Measurements from ENCODE around the gene NFILZ.

NFILZ gene, protein sequence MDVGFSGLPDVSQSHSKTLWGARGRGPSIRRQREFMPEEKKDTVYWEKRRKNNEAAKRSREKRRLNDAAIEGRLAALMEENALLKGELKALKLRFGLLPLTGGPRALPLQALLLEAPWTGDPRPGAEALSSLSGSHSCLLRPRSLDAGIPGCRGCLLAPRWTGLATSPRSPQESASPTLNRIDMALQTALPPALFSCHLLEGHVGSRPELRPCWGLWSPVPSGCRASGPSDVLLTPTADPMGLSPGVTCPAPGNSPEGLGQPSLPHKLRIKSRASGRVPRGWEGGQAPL

DNA sequence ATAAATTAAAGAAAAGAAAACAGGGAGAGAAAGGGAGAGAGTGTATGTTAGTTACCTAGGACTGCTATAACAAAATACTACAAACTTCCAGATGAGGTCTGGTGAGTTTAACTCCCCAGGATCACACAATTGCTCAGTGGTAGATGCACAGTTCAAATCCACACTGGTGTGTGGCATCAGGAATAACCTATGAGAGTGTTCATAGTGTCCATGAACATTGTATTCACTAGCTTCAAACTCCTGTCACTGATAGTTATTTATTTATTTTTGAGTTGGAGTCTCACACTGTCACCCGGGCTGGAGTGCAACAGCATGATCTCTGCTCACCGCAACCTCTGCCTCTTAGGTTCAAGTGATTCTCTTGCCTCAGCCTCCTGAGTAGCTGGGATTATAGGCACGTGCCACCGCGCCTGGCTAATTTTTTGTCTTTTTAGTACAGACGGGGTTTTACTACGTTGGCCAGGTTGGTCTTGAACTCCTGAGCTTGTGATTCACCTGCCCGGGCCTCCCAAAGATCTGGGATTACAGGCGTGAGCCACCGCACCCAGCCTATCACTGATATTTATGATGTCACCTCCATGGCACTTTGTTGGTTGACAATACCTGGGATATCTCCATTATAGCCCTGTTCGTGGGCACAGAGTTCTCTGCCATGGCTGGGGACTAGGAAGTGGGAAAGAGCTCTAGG, at the start of gene NFILZ:
Gene NFILZ (plus strand): TSS at position 638 of the 688 bp plus-strand sequence. CDS start 46,133 bp downstream, outside the sequence.
- no peak for DNase-seq

GRCh38 chr19:8580710-8581281, 49.6 kb upstream of the NFILZ start:
- DNase-seq = peak; percentile 69

DNA sequence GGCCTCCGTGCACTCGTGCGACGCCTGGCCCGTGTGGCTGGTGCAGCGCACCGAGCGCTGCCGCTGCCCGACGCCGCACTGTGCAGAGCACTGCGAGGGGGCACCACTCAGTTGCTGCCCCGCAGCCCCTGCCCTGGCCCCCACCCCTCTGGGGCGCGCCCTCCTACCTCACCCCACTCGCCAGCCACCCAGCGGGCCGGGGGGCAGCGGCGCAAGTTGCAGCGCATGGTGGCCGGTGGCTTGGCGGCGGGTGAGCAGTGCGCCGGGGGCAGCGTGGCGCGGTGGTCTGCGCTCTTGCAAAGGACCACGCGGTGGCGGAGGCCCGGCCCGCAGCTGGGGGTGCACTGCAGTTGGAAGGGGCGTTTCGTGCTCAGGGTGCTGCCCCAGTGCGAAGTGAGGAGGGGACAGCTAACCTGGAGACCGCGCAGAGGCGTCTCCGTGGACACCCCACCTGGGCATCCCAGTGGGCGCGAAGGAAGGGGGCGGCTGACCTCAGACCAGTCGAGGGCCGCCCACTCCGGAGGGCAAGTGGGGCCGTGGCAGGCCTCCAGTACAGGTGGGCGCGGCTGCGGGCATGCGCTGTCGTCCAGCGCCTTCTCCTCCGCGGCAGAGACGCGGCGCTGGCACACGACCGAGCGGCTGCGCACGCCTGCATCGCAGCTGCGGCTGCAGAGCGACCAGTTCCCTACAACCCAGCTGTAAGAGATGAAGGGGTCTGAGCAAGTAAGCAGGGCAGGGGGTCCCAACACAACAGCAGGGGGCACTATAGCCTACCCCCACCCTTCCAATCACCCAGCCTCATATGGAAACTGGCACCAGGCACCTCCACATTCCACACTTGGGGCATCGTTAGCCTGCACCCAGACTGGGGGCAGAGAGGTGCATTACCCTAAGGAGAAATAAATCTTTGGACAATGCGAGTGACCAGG, 45.2 kb upstream of the NFILZ start:
- DNase-seq = no peak

- peak; percentile 30 for DNase-seq
Measured at GRCh38 chr19:8585894-8586750, 44.3 kb upstream of the NFILZ start.

GRCh38 chr19:8589177-8589714, 41.2 kb upstream of the NFILZ start:
- no peak for DNase-seq

GRCh38 chr19:8592231-8593009, 38.0 kb upstream of the NFILZ start:
- no peak for DNase-seq

DNA sequence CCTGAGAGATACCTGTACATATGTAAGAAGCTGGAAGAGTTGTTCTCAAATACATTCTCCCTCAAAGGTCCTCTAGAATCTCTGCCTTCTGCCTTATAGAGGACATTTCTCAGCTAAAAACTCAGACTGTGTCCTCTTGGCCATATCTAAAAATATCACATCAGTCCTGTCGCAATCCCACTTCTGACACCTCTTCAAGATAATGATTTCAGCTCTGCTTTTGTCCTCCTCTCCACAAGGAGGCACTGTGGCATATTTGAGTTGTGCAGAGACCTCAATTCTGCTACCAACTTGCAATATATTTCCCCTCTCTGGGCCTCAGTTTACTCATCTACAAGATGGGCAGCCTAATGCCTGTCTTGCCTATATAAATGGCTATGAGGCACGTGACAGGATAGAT, 36.5 kb upstream of the NFILZ start:
- no peak for DNase-seq

GRCh38 chr19:8595651-8596050, 34.8 kb upstream of the NFILZ start:
- DNase-seq = no peak

DNA sequence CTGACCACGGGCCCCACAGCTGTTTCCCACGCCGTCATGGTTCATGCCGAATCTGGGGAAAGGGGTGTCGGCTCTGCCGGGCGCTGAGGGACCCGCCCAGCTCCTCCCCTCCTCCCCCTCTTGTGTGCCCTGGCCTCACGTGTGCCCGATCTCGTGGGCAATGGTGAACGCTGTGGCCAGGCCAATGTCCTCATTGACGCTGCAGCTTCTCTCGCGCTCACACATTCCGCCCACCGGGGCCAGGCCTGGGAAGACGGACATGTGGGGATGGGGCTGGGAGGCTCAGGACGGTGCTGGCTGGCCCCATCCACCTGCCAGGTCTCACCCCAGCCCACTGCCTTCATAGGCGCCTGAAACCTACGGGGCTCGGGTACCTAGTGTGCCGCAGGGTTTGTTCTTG, 34.3 kb upstream of the NFILZ start:
- no peak for DNase-seq

DNA sequence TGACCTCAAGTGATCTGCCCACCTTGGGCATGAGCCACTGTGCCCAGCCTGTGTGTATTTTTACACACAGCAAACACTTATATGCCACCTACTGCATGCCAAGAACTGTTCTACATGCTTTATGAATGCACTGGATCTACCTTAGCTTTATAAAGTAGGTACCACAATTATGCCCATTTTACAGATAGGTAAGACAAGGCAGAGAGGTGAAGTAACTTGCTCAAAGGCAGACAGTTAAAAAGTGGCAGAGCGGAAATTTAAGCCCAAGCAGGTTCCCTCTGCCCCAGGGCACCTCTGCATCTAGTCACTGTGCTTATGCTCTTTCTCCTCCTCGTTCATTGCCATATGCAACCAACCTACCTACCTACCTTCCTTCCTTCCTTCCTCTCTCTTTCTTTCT, 30.4 kb upstream of the NFILZ start:
- DNase-seq = no peak

GRCh38 chr19:8600816-8601215, 29.6 kb upstream of the NFILZ start:
- DNase-seq = no peak

- no peak for DNase-seq
Measured at GRCh38 chr19:8601796-8602195, 28.6 kb upstream of the NFILZ start.

- DNase-seq = no peak
Measured at GRCh38 chr19:8605514-8605913, 24.9 kb upstream of the NFILZ start.

DNA sequence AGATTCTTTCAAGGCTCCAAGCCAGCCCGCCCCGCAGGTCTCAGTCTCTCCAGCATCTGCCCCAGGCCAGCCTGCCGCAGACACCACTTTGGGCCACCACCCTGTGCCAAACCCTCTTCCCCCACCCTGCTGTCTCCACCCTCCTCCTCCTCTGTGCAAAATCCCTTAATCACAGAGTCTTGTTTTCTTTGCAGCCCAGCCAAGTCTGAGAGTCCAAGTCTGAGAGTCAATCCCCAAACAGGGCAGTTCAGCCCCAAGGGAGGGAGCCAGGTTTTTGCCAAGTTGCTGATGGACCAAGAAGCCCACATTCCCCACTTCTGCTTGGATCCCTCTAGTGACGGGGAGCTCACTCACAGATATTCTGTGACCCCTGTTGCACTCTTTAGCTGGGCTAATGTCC, 23.0 kb upstream of the NFILZ start:
- no peak for DNase-seq

DNA sequence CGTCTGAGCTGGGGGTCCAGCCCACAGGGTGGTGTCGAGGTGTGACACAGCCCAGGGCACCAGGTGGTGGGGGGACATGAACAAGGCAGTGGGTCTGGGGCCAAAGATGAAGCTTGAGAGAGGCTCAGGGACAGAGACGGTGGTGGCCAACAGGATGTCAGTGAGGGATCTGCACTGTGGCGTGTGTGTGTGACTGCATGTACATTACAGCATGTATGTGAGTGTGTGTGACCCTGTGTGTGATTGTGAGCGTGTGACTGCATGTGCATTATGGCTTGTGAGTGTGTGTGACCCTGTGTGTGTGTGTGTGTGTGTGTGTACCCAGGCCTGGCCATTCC, 21.5 kb upstream of the NFILZ start:
- DNase-seq = no peak

DNA sequence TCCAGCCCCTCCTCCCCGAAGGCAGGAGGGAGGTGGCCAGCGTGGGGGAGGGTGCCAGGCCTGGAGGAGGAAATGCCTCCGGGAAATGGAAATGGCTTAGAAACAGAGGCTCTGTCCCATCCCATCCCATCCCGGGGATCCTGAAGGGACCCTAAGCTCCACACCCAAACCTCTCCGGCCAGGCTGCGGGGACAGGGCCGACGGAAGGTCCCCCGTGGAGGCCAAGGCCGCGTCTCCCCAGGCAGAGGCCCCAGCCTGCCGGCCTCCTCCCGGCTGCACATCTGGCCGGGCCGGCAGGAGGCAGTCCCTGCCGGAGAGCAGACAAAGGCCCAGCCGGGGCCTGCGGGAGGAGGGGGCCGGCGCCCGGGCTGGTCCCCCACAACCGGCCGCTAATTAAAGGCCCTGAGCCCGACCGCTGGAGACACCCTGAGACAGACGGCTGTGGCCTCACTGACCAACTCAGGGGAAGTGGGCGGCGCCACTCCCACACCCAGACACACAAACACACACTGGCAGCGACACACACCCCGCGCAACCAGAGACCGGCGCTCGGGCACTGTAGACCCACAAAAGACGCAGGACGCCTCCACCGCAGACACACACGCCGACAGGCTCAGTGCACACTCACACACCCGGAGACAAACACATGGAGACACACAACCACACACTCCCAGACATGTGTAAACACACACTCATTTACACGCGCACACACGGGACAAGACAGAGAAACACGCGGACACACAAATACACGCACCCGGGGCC, 21.0 kb upstream of the NFILZ start:
- DNase-seq = no peak

GRCh38 chr19:8610041-8610935, 20.1 kb upstream of the NFILZ start, which contains the start of gene ADAMTS10:
Gene ADAMTS10, minus strand, starts transcription at chr19:8610715. Its CDS starts 5,005 bp downstream, at chr19:8605710.
- no peak for DNase-seq

GRCh38 chr19:8610936-8611300, 19.5 kb upstream of the NFILZ start:
- DNase-seq = no peak

- no peak for DNase-seq
Measured at GRCh38 chr19:8611391-8611876, 19.0 kb upstream of the NFILZ start.
